NCI-H146 (cell line): ENCODE measurements around the gene VWC2.
"Not testable (repeated sequence)": the region's sequence is repeated elsewhere in the genome, so short reads cannot be mapped to it uniquely, and the experiment has no call there.

Experiments used
- DNase-seq: peaks from one replicate; lab custom pipeline; 2025; lab: John Stamatoyannopoulos, UW

The VWC2 gene

GRCh38 chr7:49787980-49788379, 14.5 kb downstream of the VWC2 start:
- DNase-seq, result no peak

GRCh38 chr7:49788455-49789059, 15.1 kb downstream of the VWC2 start:
- no peak for DNase-seq

GRCh38 chr7:49789736-49790135, 16.3 kb downstream of the VWC2 start:
- no peak for DNase-seq

- no peak for DNase-seq
These were observed 16.8 kb downstream of the VWC2 start for GRCh38 chr7:49790209-49790608.

- DNase-seq, result no peak
These were observed 17.8 kb downstream of the VWC2 start for GRCh38 chr7:49791088-49791741.

GRCh38 chr7:49797987-49798660, 24.7 kb downstream of the VWC2 start:
- DNase-seq, result no peak

- no peak for DNase-seq
These were observed 26.6 kb downstream of the VWC2 start for GRCh38 chr7:49800031-49800430.

- DNase-seq, result no peak
These were observed 29.2 kb downstream of the VWC2 start for GRCh38 chr7:49802600-49802999.

- no peak for DNase-seq
These were observed 30.4 kb downstream of the VWC2 start for GRCh38 chr7:49803812-49804211.

- DNase-seq, result no peak
These were observed 32.1 kb downstream of the VWC2 start for GRCh38 chr7:49805371-49806007.

- no peak for DNase-seq
These were observed 39.1 kb downstream of the VWC2 start for GRCh38 chr7:49812534-49812933.

GRCh38 chr7:49817279-49817678, 43.8 kb downstream of the VWC2 start:
- DNase-seq, result no peak

GRCh38 chr7:49821181-49821580, 47.7 kb downstream of the VWC2 start:
- no peak for DNase-seq

- DNase-seq, result no peak
These were observed 49.4 kb downstream of the VWC2 start for GRCh38 chr7:49822856-49823255.

- DNase-seq, result no peak
These were observed 50.1 kb downstream of the VWC2 start for GRCh38 chr7:49823566-49823965.

- DNase-seq, result no peak
These were observed 66.6 kb downstream of the VWC2 start for GRCh38 chr7:49839863-49840645.

- DNase-seq, result no peak
These were observed 67.4 kb downstream of the VWC2 start for GRCh38 chr7:49840751-49841405.

GRCh38 chr7:49845626-49846025, 72.2 kb downstream of the VWC2 start:
- no peak for DNase-seq

GRCh38 chr7:49848211-49848841, 74.9 kb downstream of the VWC2 start:
- DNase-seq, result no peak

- no peak for DNase-seq
These were observed 77.6 kb downstream of the VWC2 start for GRCh38 chr7:49850921-49851613.

- not testable (repeated sequence) for DNase-seq
These were observed 78.1 kb downstream of the VWC2 start for GRCh38 chr7:49851614-49851934.
